Anterior cingulate cortex (tissue), 58 donors: ENCODE results near the gene SF3B3.
"Not testable (repeated sequence)": the region's sequence is repeated elsewhere in the genome, so short reads cannot be mapped to it uniquely, and the experiment has no call there.

ENCODE experiments used
- DNase-seq, 58 donors: peaks; one replicate each; lab custom pipeline; 2025; lab: John Stamatoyannopoulos, UW

The SF3B3 gene

DNA sequence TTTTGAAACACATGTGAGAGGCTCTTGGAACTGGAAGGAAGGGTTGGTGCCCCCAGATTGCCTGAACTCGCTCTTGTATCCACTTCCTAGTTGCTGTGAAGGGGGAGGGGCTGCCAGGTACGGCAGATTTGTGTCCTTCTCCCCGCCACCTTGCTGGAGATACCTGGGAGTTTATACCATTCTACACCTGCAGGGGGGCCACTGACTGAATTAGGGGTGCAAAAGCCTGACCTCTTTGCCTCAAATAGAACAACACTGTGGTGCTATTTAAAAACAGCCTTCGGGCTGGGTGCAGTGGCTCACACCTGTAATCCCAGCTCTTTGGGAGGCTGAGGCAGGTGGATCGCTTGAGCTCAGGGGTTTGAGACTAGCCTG is 87.6 kb downstream of the SF3B3 start:
- DNase-seq, result no peak

DNA sequence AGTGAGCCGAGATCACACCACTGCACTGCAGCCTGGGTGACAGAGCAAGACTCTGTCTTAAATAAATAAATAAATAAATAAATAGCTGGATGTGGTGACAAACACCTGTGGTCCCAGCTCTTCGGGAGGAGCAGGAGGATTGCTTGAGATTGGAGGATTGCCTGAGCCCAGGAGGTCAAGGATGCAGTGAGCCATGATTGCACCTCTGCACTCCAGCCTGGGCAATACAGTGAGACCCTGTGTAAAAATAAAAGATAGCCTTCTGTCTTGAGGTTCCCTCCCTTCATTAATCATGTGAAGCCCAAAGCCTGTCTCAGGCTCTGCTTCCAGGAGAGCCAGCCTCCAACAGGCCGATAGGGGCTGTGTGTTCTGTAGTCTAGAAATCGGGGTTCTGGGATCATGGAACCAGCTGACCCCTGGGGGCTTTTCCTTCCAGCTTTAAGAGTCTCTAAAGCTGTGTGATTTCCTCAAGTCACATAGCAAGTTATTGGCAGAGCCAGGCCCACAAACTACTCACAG is 88.2 kb downstream of the SF3B3 start:
- no peak for DNase-seq

- no peak for DNase-seq
Observed at GRCh38 chr16:70612931-70613330, 89.3 kb downstream of the SF3B3 start.

DNA sequence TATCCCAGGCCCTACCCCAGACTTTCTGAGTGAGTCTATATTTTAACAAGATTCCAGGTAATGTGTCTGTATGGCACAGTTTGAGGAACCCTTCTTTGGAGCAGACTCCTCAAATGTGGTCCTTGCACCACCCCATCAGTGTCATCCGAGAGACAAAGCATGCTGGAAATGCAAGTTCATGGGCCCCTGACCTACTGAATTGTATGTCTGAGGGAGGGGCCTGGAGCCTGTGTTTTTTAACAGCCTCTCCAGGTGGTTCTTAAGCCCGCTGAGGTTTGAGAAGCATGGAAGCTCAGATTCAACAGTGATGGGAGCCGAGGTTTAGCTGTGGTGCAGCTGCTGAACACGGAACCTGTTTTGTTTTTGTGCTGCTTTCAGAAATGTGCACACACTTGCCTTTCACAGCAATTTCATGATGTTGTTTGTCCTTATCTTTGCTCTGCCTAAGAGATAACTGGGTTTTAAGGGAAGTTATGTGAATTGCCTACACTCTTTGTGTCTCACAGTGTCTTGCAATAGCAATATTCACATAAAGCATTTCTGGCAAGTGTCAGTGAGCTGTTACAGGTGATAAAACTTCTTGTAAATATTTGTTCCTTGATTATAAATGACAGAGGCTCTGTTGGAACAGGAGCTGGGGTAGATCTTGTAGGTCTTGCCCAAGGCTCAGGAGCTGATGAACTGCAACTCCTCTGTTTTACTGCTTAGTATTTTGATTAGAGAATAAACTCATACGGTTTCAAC is 90.8 kb downstream of the SF3B3 start:
- DNase-seq, result no peak

- no peak for DNase-seq
Observed at GRCh38 chr16:70615945-70616344, 92.3 kb downstream of the SF3B3 start.

GRCh38 chr16:70621864-70622263 is 98.2 kb downstream of the SF3B3 start:
- not testable (repeated sequence) for DNase-seq
